HFFc6 (cell line): ENCODE data around the gene MATK. TPM values are rescaled to one million over a fixed set of nuclear protein-coding genes. Genes with fewer than 3 reads are reported as not detected.

Experiments
- DNase-seq: peaks from one replicate; pipeline ENCODE4 v3.0.0-alpha.2; 2018
- H3K27ac Mint-ChIP-seq: 2 replicates; pipeline ENCODE4 v1.8.0; 2020; ENCODE audit warnings: mild to moderate bottlenecking, mixed read lengths
- H3K27me3 Mint-ChIP-seq: 2 replicates; pipeline ENCODE4 v1.8.0; 2021; ENCODE audit warnings: mild to moderate bottlenecking, moderate library complexity, mixed read lengths; ENCODE audit not compliant: insufficient read depth
- H3K36me3 Mint-ChIP-seq: 2 replicates; pipeline ENCODE4 v1.8.0; 2021; ENCODE audit warnings: low read depth, mixed read lengths
- H3K4me1 Mint-ChIP-seq: 2 replicates; pipeline ENCODE4 v1.8.0; 2020; ENCODE audit warnings: low read depth, mixed read lengths
- H3K4me3 Mint-ChIP-seq: 2 replicates; pipeline ENCODE4 v1.8.0; 2020; ENCODE audit warnings: mild to moderate bottlenecking, moderate library complexity, mixed read lengths
- H3K9me3 Mint-ChIP-seq: 2 replicates; pipeline ENCODE4 v1.8.0; 2020; ENCODE audit warnings: mild to moderate bottlenecking, mixed read lengths
- CTCF ChIP-seq: fragments of 200-600 bp; sonication (generic); IDR thresholded peaks from 2 replicates; pipeline ENCODE4 v1.5.0; 2021; ENCODE audit warnings: antibody characterized with exemption, mild to moderate bottlenecking
- long read RNA-seq: library from polyadenylated mRNA; unstranded; transcript quantifications from one replicate; pipeline ENCODE4 v2.0.0, GENCODE V29; 2019
- total RNA-seq, 6 experiments: library from RNA; stranded (reverse); fragmentation: NEBNext Ultra II Directional; extraction: Animal tissue kit (Norgen Biotek cat#: 25700); gene quantifications; 2 replicates in 1 of 6; 3 replicates in 5 of 6; pipeline ENCODE4 v1.2.3, GENCODE V29; 2021

MATK gene
- not detected for total RNA-seq
- long read RNA-seq, result 0 reads

DNA sequence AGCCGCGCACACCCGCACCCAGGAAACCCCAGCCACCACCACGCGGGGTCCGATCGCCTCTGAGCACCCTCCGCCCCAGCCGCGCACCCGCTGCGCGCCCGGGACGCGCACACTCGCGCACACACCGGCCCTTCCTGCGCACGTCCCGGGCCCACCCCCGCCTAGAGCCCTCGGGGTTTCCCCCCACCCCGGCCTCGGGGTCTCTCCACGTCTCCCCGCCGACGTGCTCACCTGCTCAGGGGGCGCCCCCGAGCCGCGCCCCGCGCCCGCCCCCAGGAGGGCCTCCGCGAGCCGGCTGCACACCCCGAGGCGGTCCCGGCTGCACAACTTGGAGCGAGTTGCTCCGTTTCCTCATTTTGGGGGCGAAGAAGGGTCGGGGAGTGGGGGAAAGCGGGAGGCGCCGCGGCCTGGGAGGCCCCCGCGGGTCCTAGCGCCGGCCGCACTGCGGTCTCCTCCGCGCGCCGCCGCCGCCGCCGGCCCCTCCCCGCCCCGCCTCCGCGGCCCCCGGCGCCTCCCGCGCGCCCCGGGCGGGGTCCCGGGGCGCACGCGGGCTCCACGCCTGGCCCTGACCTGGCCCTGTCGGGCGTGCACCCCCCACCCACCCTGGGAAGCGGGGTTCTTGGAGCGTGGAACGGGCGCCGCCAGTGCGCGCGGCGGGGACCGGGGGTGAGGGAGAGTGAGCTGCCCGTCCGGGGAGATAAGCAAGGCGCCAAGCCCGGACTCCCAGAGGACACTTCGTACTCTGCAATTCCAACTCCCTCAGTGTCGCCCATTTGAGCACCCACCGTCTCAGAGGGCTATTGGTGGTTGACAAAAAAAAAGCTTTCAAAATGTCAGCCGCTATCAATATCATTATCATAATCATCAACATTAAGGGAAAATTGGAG is at the start of gene MATK:
TSS of gene MATK (minus strand) at position 444 of the 887 bp plus-strand sequence. CDS start 1,246 bp downstream, outside the sequence.
- no peak for DNase-seq
- peaks cover 26% of the 10 kb centered on the region for H3K27me3 Mint-ChIP-seq
- peaks cover 28% of the 10 kb centered on the region for H3K9me3 Mint-ChIP-seq
- no peak within 1 kb of the TSS for H3K4me3 Mint-ChIP-seq
- TF ChIP-seq CTCF, result no peak
- H3K27ac Mint-ChIP-seq, result no peak within 1 kb of the TSS
- peaks cover 14% of the 10 kb centered on the region for H3K36me3 Mint-ChIP-seq
- H3K4me1 Mint-ChIP-seq, result no peaks in the 10 kb centered on the region

DNA sequence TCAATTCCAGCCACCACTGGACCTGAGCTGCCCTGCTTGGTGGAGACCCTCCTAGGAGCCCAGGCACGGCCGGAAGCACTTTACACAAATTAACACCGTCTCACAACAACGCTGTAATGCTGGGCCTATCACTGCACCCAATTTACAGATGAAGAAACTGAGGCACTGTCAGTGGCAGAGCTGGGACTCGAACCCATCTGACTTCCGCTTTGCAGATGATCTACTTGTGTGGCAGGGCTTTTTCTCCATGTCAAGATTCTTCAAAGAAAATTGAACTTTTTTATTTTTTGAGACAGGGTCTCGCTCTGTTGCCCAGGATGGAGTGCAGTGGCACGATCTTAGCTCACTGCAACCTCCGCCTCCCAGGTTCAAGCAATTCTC is 48.9 kb upstream of the MATK start:
- no peak for TF ChIP-seq CTCF
- Mint-ChIP-seq H3K9me3 (peaks cover 14% of the 10 kb centered on the region), H3K36me3 (peaks cover 14% of the 10 kb centered on the region; the same call in 1 of the 2 replicates), H3K27me3 (peaks cover 27% of the 10 kb centered on the region), H3K4me3 (no peak overlapping the region), H3K27ac (no peak overlapping the region), H3K4me1 (no peaks in the 10 kb centered on the region)
- DNase-seq, result no peak

GRCh38 chr19:3834349-3835054 is 48.3 kb upstream of the MATK start:
- peaks cover 14% of the 10 kb centered on the region for H3K9me3 Mint-ChIP-seq
- no peak for TF ChIP-seq CTCF
- no peak for DNase-seq
- no peak overlapping the region for H3K27ac Mint-ChIP-seq
- H3K4me3 Mint-ChIP-seq, result no peak overlapping the region
- H3K36me3 Mint-ChIP-seq, result peaks cover 14% of the 10 kb centered on the region; the same call in 1 of the 2 replicates
- no peaks in the 10 kb centered on the region for H3K4me1 Mint-ChIP-seq
- H3K27me3 Mint-ChIP-seq, result peaks cover 22% of the 10 kb centered on the region

- Mint-ChIP-seq H3K27ac (no peak overlapping the region), H3K4me3 (no peak overlapping the region), H3K4me1 (peaks cover under 1% of the 10 kb centered on the region; the same call in 1 of the 2 replicates), H3K27me3 (peaks cover 22% of the 10 kb centered on the region), H3K9me3 (peaks cover 14% of the 10 kb centered on the region), H3K36me3 (peaks cover 14% of the 10 kb centered on the region; the same call in 1 of the 2 replicates)
- no peak for DNase-seq
- TF ChIP-seq CTCF, result no peak
Measured at GRCh38 chr19:3833578-3834348, 47.6 kb upstream of the MATK start.

DNA sequence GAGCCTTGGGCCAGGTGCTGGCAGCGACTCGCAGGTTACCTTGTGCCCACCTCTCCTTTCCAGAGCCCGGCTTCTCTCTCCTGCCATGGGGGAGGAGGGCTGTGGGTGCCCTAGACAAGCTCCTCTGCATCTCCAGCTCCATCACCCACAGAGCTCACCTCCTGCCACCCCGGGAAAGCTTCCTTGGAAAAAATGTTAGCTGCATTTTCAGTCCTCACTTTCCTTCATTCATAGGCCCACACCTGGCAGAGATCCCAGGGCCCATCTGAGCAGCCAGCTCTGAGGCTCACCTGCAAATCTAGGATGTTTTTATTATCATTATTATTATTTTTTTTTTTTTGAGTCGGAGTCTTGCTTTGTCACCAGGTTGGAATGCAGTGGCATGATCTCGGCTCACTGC is 45.8 kb upstream of the MATK start:
- Mint-ChIP-seq H3K4me3 (no peak overlapping the region), H3K27ac (no peak overlapping the region)

More for the DNA sequence above, 45.8 kb upstream of the MATK start:
- Mint-ChIP-seq H3K27me3 (peaks cover 9% of the 10 kb centered on the region), H3K36me3 (0 out of 2 replicates have a peak, but pooled peaks cover 4% of the 10 kb centered on the region), H3K9me3 (peaks cover 4% of the 10 kb centered on the region), H3K4me1 (peaks cover 8% of the 10 kb centered on the region; the same call in 1 of the 2 replicates)
- no peak for TF ChIP-seq CTCF
- DNase-seq, result no peak
